Liver (tissue), 9 donors: Measurements from ENCODE around the gene TCFL5. TPM values are rescaled to one million over a fixed set of nuclear protein-coding genes. Genes with fewer than 3 reads are reported as not detected.

ENCODE experiments used
- DNase-seq: peaks from one replicate; pipeline ENCODE4 v3.0.0-alpha.2; 2017; ENCODE audit warnings: low spot score
- H3K27ac ChIP-seq, 2 donors: one replicate each; pipeline ENCODE4 v1.7.0; 2013; ENCODE audit warnings: inconsistent platforms in 2 of 2, low read length in 2 of 2, control low read depth in 1 of 2, low read depth in 1 of 2, mild to moderate bottlenecking in 1 of 2
- H3K27me3 ChIP-seq, 4 donors: one replicate each; pipeline versions ENCODE4 v1.6.1 to v1.7.0; 2013; ENCODE audit warnings: low read length in 3 of 4, inconsistent platforms in 1 of 4, mild to moderate bottlenecking in 1 of 4, moderate library complexity in 1 of 4; ENCODE audit not compliant: control insufficient read depth in 4 of 4, insufficient read depth in 4 of 4
- H3K36me3 ChIP-seq, 4 donors: one replicate each; pipeline versions ENCODE4 v1.6.1 to v1.7.0; 2013; ENCODE audit warnings: low read length in 3 of 4, mild to moderate bottlenecking in 3 of 4, low read depth in 1 of 4, moderate library complexity in 1 of 4; ENCODE audit not compliant: control insufficient read depth in 4 of 4, insufficient read depth in 3 of 4
- H3K4me1 ChIP-seq, 4 donors: one replicate each; pipeline versions ENCODE4 v1.6.1 to v1.7.0; 2013; ENCODE audit warnings: low read length in 3 of 4, mild to moderate bottlenecking in 3 of 4, moderate library complexity in 1 of 4; ENCODE audit not compliant: control insufficient read depth in 4 of 4, insufficient read depth in 4 of 4
- H3K4me3 ChIP-seq, 3 donors: one replicate each; pipeline versions ENCODE4 v1.6.1 to v1.7.0; 2013; ENCODE audit warnings: low read length in 3 of 3, control low read depth in 1 of 3, low read depth in 1 of 3, mild to moderate bottlenecking in 1 of 3
- H3K9ac ChIP-seq, 2 donors: one replicate each; pipeline ENCODE4 v1.7.0; 2013; ENCODE audit warnings: low read length in 2 of 2, mild to moderate bottlenecking in 2 of 2, moderate library complexity in 2 of 2, control low read depth in 1 of 2, low read depth in 1 of 2
- H3K9me3 ChIP-seq, 4 donors: one replicate each; pipeline versions ENCODE4 v1.6.1 to v1.7.0; 2013; ENCODE audit warnings: low read length in 3 of 4; ENCODE audit not compliant: control insufficient read depth in 4 of 4
- FOXA2 ChIP-seq: IDR thresholded peaks from 2 replicates; pipeline ENCODE4 v1.6.1; 2016; ENCODE audit warnings: antibody characterized with exemption
- HNF4A ChIP-seq, 2 donors: conservative IDR thresholded peaks; 2 replicates each; pipeline ENCODE4 v1.6.1; 2016; ENCODE audit warnings: antibody characterized with exemption in 2 of 2, mild to moderate bottlenecking in 2 of 2
- NR2F2 ChIP-seq: IDR thresholded peaks from 2 replicates; pipeline ENCODE4 v1.6.1; 2016; ENCODE audit warnings: antibody characterized with exemption
- RAD21 ChIP-seq, 2 donors: IDR thresholded peaks; 2 replicates each; pipeline ENCODE4 v1.6.1; 2016; ENCODE audit warnings: antibody characterized with exemption in 2 of 2, mild to moderate bottlenecking in 2 of 2
- RXRA ChIP-seq, 2 donors: IDR thresholded peaks; 2 replicates each; pipeline ENCODE4 v1.6.1; 2017 to 2018; ENCODE audit warnings: antibody characterized with exemption in 2 of 2, mild to moderate bottlenecking in 1 of 2
- SP1 ChIP-seq: IDR thresholded peaks from 2 replicates; pipeline ENCODE4 v1.6.1; 2018; ENCODE audit warnings: antibody characterized with exemption, mild to moderate bottlenecking
- WGBS: extraction: QIAGEN DNeasy Blood & Tissue Kit; methylation state at CpG from one replicate; pipeline ENCODE4 v1.1.7; 2013; 5-methylcytosine and 5-hydroxymethylcytosine counted together
- polyA plus RNA-seq, 2 donors: library from polyadenylated mRNA; stranded (reverse) in 1 of 2; unstranded in 1 of 2; fragments of 200-250 nt in 1 of 2; fragments of >200 nt in 1 of 2; fragmentation: Nextera tagmentation in 1 of 2; extraction: Ambion mirVana in 1 of 2; gene quantifications; one replicate each; pipeline versions ENCODE4 v1.2.1 to v1.2.3, GENCODE V29; 2013 to 2015
- total RNA-seq, 2 donors: library from RNA; depleted of rRNA; stranded (reverse); fragments of >200 nt; gene quantifications; one replicate each; pipeline ENCODE4 v1.2.3, GENCODE V29; 2014
- TF ChIP-seq, protein P1 (sequence below): IDR thresholded peaks from 2 replicates; pipeline ENCODE4 v1.6.1; 2016; ENCODE audit warnings: antibody characterized with exemption
- TF ChIP-seq, protein P2 (sequence below): IDR thresholded peaks from 2 replicates; pipeline ENCODE4 v1.6.1; 2016; ENCODE audit warnings: antibody characterized with exemption
- TF ChIP-seq, protein P3 (sequence below): IDR thresholded peaks from 2 replicates; pipeline ENCODE4 v1.6.1; 2016; ENCODE audit warnings: antibody characterized with exemption, mild to moderate bottlenecking
- donor health status: healthy.
- donor health status: healthy.
- donor health status: healthy.
- donor health status: healthy.
- donor health status: healthy.

TCFL5 gene
- total and polyA plus RNA-seq, 4 donors: 0.79 to 3.8 (median 2.2) TPM

DNA sequence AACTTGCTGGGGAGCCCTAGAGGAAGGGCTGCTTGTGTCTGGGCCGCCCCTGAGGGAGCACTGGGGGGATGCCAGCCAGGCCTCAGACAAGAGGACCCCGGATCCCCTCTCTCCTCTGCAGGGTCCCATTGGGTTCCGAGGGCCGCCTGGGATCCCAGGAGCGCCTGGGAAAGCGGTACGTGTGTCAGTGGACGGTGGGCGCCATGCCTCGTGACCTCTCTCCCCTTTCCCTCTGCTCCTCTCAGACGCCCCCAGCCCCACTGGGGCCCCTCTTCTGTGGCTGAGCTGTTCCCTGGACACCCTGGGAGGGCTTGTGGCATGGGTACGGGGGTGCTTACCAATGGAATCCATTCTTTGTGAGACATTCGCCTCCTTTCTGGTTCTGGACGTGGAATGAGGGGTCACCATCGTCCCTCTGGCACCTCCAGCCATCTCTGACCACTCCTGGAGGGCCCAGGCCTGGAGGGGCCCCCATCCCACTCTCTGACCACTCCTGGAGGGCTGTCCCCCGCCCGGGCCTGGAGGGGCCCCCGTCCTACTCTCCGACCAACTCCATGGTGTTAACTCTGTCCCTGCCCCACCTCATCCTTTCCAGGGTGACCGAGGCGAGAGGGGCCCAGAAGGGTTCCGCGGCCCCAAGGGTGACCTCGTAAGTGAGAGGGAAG lies 34.8 kb downstream of the TCFL5 start:
- H3K27me3 ChIP-seq: no peaks in the 10 kb centered on the region
- WGBS: 94% methylated on average over 24 of the region's 24 CpGs
- no peaks in the 10 kb centered on the region for H3K9me3 ChIP-seq
- no peaks in the 10 kb centered on the region for H3K36me3 ChIP-seq
- no peak overlapping the region for H3K27ac ChIP-seq
- H3K4me3 ChIP-seq: no peak overlapping the region
- no peak for DNase-seq
- H3K4me1 ChIP-seq: peaks cover 4 to 22% (median 12%) of the 10 kb centered on the region in 4 donors
- TF ChIP-seq, protein P1, sequence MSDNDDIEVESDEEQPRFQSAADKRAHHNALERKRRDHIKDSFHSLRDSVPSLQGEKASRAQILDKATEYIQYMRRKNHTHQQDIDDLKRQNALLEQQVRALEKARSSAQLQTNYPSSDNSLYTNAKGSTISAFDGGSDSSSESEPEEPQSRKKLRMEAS: no peak
- no peak overlapping the region for H3K9ac ChIP-seq

DNA sequence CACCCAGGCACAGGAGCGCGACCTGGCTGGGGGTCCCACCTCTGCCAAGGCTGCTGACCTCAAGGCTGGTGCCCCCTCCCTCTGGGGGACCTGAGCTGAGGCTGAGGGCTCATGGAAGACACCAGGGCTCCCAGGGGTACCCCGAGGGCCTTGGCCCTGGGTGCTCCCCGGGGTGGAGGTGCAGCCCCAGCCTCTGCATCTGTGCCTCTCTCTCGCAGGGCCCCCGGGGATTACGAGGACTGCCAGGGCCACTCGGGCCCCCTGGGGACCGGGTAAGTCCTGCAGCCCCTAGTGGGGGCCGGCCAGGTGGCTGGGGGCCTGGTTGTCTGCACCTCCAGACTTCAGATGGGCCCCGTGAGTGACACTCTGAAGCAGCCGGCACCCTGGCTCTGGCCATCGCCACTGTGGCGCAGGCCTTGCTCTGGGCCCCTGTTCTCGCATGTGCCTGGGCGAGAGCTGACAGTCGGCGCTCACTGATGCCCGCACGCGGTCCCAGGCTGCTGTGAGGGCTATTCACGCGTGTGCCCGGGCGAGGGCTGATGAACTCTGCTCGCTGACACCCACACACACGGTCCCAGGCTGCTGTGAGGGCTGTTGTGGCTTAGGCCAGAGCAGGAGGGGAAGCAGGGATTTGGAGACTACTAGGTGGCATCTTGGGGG lies 35.5 kb downstream of the TCFL5 start:
- H3K27me3 ChIP-seq: no peaks in the 10 kb centered on the region
- TF ChIP-seq FOXA2: no peak
- TF ChIP-seq, protein P2, sequence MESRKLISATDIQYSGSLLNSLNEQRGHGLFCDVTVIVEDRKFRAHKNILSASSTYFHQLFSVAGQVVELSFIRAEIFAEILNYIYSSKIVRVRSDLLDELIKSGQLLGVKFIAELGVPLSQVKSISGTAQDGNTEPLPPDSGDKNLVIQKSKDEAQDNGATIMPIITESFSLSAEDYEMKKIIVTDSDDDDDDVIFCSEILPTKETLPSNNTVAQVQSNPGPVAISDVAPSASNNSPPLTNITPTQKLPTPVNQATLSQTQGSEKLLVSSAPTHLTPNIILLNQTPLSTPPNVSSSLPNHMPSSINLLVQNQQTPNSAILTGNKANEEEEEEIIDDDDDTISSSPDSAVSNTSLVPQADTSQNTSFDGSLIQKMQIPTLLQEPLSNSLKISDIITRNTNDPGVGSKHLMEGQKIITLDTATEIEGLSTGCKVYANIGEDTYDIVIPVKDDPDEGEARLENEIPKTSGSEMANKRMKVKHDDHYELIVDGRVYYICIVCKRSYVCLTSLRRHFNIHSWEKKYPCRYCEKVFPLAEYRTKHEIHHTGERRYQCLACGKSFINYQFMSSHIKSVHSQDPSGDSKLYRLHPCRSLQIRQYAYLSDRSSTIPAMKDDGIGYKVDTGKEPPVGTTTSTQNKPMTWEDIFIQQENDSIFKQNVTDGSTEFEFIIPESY: no peak
- TF ChIP-seq, protein P3, sequence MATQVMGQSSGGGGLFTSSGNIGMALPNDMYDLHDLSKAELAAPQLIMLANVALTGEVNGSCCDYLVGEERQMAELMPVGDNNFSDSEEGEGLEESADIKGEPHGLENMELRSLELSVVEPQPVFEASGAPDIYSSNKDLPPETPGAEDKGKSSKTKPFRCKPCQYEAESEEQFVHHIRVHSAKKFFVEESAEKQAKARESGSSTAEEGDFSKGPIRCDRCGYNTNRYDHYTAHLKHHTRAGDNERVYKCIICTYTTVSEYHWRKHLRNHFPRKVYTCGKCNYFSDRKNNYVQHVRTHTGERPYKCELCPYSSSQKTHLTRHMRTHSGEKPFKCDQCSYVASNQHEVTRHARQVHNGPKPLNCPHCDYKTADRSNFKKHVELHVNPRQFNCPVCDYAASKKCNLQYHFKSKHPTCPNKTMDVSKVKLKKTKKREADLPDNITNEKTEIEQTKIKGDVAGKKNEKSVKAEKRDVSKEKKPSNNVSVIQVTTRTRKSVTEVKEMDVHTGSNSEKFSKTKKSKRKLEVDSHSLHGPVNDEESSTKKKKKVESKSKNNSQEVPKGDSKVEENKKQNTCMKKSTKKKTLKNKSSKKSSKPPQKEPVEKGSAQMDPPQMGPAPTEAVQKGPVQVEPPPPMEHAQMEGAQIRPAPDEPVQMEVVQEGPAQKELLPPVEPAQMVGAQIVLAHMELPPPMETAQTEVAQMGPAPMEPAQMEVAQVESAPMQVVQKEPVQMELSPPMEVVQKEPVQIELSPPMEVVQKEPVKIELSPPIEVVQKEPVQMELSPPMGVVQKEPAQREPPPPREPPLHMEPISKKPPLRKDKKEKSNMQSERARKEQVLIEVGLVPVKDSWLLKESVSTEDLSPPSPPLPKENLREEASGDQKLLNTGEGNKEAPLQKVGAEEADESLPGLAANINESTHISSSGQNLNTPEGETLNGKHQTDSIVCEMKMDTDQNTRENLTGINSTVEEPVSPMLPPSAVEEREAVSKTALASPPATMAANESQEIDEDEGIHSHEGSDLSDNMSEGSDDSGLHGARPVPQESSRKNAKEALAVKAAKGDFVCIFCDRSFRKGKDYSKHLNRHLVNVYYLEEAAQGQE: no peak
- no peak for TF ChIP-seq RXRA (IDR thresholded peaks at IDR 0.05)
- no peak for TF ChIP-seq HNF4A (conservative IDR thresholded peaks at IDR 0.05)
- TF ChIP-seq SP1: no peak
- TF ChIP-seq NR2F2: no peak
- no peak for TF ChIP-seq RAD21 (IDR thresholded peaks at IDR 0.05)
- TF ChIP-seq, protein P1: no peak
- H3K9me3 ChIP-seq: no peaks in the 10 kb centered on the region
- no peak overlapping the region for H3K27ac ChIP-seq
- H3K9ac ChIP-seq: no peak overlapping the region
- H3K36me3 ChIP-seq: no peaks in the 10 kb centered on the region
- H3K4me1 ChIP-seq: peaks cover 0 to 16% (median 6%) of the 10 kb centered on the region in 4 donors
- no peak for DNase-seq
- 86% methylated on average over 27 of the region's 27 CpGs for WGBS
- H3K4me3 ChIP-seq: no peak overlapping the region
